ENCODE results near the gene ZNF562. TPM values are rescaled to one million over a fixed set of nuclear protein-coding genes. Genes with fewer than 3 reads are reported as not detected.

Gene ZNF562
- total RNA-seq, 1 experiment from 2014 or later: 56.5 TPM

DNA sequence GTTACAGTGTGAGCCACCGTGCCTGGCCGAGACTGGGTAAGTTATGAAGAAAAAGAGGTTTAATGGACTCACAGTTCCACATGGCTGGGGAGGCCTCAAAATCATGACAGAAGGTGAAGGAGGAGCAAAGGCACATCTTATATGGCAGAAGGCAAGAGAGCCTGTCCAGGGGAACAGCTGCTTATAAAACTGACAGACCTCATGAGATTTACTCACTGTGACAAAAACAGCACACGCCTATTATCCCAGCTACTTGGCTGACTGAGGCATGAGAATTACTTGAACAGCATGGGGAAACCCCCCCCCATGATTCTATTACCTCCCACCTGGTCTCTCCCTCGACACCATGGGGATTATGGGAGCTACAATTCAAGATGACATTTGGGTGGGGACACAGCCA lies 30.4 kb downstream of the ZNF562 start:
- POLR2A ChIA-PET: interaction anchor here (1.0 to 1.3 kb wide), 2 partner anchors 10 to 13 kb away, joined by 3 read pairs; no protein-coding TSS in a partner anchor
- H3K36me3 Mint-ChIP-seq (ENCODE audit: insufficient read depth, unreplicated experiment): peaks cover 48% of the 10 kb centered on the region
- H3K4me3 Mint-ChIP-seq (ENCODE audit: unreplicated experiment): no peak overlapping the region
- BruUV-seq (replicated peaks): no TSS peak
- H3K9me3 Mint-ChIP-seq (ENCODE audit: unreplicated experiment): peaks cover 16% of the 10 kb centered on the region
- DNase-seq (ENCODE audit: unreplicated experiment): no peak
- intact Hi-C loops (cut with micrococcal nuclease): no loop called here
- no peak overlapping the region for H3K27ac Mint-ChIP-seq (ENCODE audit: low read depth, unreplicated experiment)
- TF ChIP-seq, protein P1, sequence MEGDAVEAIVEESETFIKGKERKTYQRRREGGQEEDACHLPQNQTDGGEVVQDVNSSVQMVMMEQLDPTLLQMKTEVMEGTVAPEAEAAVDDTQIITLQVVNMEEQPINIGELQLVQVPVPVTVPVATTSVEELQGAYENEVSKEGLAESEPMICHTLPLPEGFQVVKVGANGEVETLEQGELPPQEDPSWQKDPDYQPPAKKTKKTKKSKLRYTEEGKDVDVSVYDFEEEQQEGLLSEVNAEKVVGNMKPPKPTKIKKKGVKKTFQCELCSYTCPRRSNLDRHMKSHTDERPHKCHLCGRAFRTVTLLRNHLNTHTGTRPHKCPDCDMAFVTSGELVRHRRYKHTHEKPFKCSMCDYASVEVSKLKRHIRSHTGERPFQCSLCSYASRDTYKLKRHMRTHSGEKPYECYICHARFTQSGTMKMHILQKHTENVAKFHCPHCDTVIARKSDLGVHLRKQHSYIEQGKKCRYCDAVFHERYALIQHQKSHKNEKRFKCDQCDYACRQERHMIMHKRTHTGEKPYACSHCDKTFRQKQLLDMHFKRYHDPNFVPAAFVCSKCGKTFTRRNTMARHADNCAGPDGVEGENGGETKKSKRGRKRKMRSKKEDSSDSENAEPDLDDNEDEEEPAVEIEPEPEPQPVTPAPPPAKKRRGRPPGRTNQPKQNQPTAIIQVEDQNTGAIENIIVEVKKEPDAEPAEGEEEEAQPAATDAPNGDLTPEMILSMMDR (IDR thresholded peaks at IDR 0.05; ENCODE audit: unreplicated experiment): no peak
- H3K27me3 Mint-ChIP-seq (ENCODE audit: insufficient read depth, unreplicated experiment): no peaks in the 10 kb centered on the region
- no peaks in the 10 kb centered on the region for H3K4me1 Mint-ChIP-seq (ENCODE audit: insufficient read depth, unreplicated experiment)
- CTCF ChIA-PET: interaction anchor here (0.5 to 2.8 kb wide), 4 partner anchors 10 to 344 kb away, joined by 3 to 10 read pairs (median 4); no protein-coding TSS in a partner anchor

DNA sequence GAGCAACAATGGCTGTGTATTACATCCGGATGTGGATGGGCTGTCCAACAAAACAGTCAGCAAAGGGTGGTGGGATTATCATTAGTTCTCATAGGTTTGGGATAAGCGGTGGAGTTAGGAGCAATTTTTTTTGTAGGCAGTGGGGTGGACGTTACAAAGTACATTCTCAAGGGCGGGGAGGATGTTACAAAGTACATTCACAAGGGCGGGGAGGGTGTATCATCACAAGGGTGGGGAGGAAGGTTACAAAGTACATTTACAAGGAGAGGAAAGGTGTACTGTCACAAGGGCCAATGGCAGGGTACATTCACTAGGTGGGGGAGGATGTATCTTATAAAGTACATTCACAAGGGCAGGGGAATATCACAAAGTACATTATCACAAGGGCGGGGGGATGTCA lies 33.1 kb downstream of the ZNF562 start:
- DNase-seq (ENCODE audit: unreplicated experiment): no peak
- intact Hi-C loops (cut with micrococcal nuclease): no loop called here
- CTCF ChIA-PET: interaction anchor here (0.6 kb wide), 3 partner anchors 17 to 149 kb away, joined by 3 to 5 read pairs (median 4); no protein-coding TSS in a partner anchor
- no peaks in the 10 kb centered on the region for H3K27me3 Mint-ChIP-seq (ENCODE audit: insufficient read depth, unreplicated experiment)
- no peak overlapping the region for H3K27ac Mint-ChIP-seq (ENCODE audit: low read depth, unreplicated experiment)
- H3K9me3 Mint-ChIP-seq (ENCODE audit: unreplicated experiment): peaks cover 16% of the 10 kb centered on the region
- no peaks in the 10 kb centered on the region for H3K4me1 Mint-ChIP-seq (ENCODE audit: insufficient read depth, unreplicated experiment)
- H3K4me3 Mint-ChIP-seq (ENCODE audit: unreplicated experiment): no peak overlapping the region
- TF ChIP-seq, protein P1 (IDR thresholded peaks at IDR 0.05; ENCODE audit: unreplicated experiment): no peak
- H3K36me3 Mint-ChIP-seq (ENCODE audit: insufficient read depth, unreplicated experiment): peaks cover 21% of the 10 kb centered on the region
- POLR2A ChIA-PET: interaction anchor here (0.6 kb wide), 1 partner anchor 155 kb away, joined by 3 read pairs; no protein-coding TSS in a partner anchor
- no TSS peak for BruUV-seq (replicated peaks)

DNA sequence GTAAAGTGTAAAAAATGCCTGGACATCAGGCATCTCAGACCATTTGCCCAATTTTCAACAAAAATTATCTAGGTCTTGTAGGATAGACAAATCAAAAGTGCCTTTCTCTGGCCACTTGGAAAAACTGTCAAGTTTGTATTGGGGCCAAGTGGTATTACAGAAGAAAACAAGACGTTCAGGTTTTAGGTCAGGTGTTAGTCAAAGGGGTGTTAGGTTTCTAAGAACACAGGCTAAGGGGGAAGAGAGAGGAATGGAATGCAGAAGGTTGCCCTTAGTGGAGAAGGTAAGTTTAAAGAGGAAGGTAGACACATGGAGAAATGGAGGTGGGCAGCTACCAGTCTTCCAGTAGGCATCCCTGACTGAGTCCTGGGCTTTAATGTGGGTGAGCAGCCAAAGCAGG lies 33.9 kb downstream of the ZNF562 start:
- POLR2A ChIA-PET: interaction anchor here (1.2 kb wide), 1 partner anchor 10 kb away, joined by 3 read pairs; no protein-coding TSS in a partner anchor
- peaks cover 13% of the 10 kb centered on the region for H3K36me3 Mint-ChIP-seq (ENCODE audit: insufficient read depth, unreplicated experiment)

DNA sequence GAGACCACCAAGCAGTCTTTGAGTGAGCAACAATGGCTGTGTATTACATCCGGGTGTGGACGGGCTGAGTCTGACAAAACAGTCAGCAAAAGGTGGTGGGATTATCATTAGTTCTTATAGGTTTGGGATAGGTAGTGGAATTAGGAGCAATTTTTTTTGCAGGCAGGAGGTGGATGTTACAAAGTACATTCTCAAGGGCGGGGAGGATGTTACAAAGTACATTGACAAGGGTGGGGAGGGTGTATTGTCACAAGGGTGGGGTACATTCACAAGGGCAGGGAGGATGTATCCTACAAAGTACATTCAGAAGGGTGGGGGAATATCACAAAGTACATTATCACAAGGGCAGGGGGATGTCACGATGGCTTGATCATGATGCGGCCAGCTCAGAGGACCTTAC lies 38.9 kb downstream of the ZNF562 start:
- Mint-ChIP-seq H3K27me3 (ENCODE audit: insufficient read depth, unreplicated experiment) (no peaks in the 10 kb centered on the region), H3K36me3 (ENCODE audit: insufficient read depth, unreplicated experiment) (peaks cover 7% of the 10 kb centered on the region), H3K9me3 (ENCODE audit: unreplicated experiment) (peaks cover 8% of the 10 kb centered on the region), H3K27ac (ENCODE audit: low read depth, unreplicated experiment) (no peak overlapping the region), H3K4me1 (ENCODE audit: insufficient read depth, unreplicated experiment) (no peaks in the 10 kb centered on the region), H3K4me3 (ENCODE audit: unreplicated experiment) (no peak overlapping the region)
- no TSS peak for BruUV-seq (replicated peaks)
- intact Hi-C loops (cut with micrococcal nuclease): no loop called here
- CTCF ChIA-PET: interaction anchor here (1.6 kb wide), 1 partner anchor 10 kb away, joined by 6 read pairs; no protein-coding TSS in a partner anchor
- POLR2A ChIA-PET: interaction anchor here (1.1 kb wide), 1 partner anchor 18 kb away, joined by 3 read pairs; no protein-coding TSS in a partner anchor
- no peak for DNase-seq (ENCODE audit: unreplicated experiment)
- TF ChIP-seq, protein P1 (IDR thresholded peaks at IDR 0.05; ENCODE audit: unreplicated experiment): no peak

More for the DNA sequence above, 33.9 kb downstream of the ZNF562 start:
- Mint-ChIP-seq H3K4me3 (ENCODE audit: unreplicated experiment) (no peak overlapping the region), H3K4me1 (ENCODE audit: insufficient read depth, unreplicated experiment) (no peaks in the 10 kb centered on the region), H3K27ac (ENCODE audit: low read depth, unreplicated experiment) (no peak overlapping the region), H3K27me3 (ENCODE audit: insufficient read depth, unreplicated experiment) (no peaks in the 10 kb centered on the region), H3K9me3 (ENCODE audit: unreplicated experiment) (peaks cover 16% of the 10 kb centered on the region)
- TF ChIP-seq, protein P1 (IDR thresholded peaks at IDR 0.05; ENCODE audit: unreplicated experiment): no peak
- intact Hi-C loops (cut with micrococcal nuclease): no loop called here
- no TSS peak for BruUV-seq (replicated peaks)
- no peak for DNase-seq (ENCODE audit: unreplicated experiment)
- CTCF ChIA-PET: interaction anchor here (1.9 kb wide), 1 partner anchor 15 kb away, joined by 4 read pairs; no protein-coding TSS in a partner anchor

All from MCF 10A (cell line).